WTC11 (cell line): Measurements from ENCODE around the gene ZNF382. TPM values are rescaled to one million over a fixed set of nuclear protein-coding genes. Genes with fewer than 3 reads are reported as not detected.

Experiments
- ATAC-seq: fragments of 200-7000 bp; cut with Tn5 transposase; 2 replicates; pipeline ENCODE4 v1.10.0; 2021; ENCODE audit warnings: mild to moderate bottlenecking, moderate library complexity
- CTCF ChIA-PET: fragments of 300-600 bp; sonication (Branson Sonifier 250); formaldehyde crosslinking; loops from one replicate; lab custom pipeline; 2021; ENCODE audit warnings: antibody characterized with exemption; lab: Charles Lee
- POLR2A ChIA-PET: fragments of 350-600 bp; sonication (Branson Sonifier 250); formaldehyde crosslinking; loops from one replicate; lab custom pipeline; 2021; ENCODE audit warnings: antibody characterized with exemption; lab: Charles Lee
- DNase-seq: peaks from one replicate; pipeline ENCODE4 v3.0.0; 2021; ENCODE audit warnings: low spot score
- H3K27ac Mint-ChIP-seq: 2 replicates; pipeline ENCODE4 v1.8.0; 2021; ENCODE audit warnings: mixed read lengths
- H3K27me3 Mint-ChIP-seq: 2 replicates; pipeline ENCODE4 v1.8.0; 2021; ENCODE audit warnings: low read depth, mild to moderate bottlenecking, moderate library complexity, mixed read lengths
- H3K36me3 Mint-ChIP-seq: 2 replicates; pipeline ENCODE4 v1.8.0; 2021; ENCODE audit warnings: mixed read lengths
- H3K4me1 Mint-ChIP-seq: 2 replicates; pipeline ENCODE4 v1.8.0; 2022; ENCODE audit warnings: mixed read lengths
- H3K4me3 Mint-ChIP-seq: 2 replicates; pipeline ENCODE4 v1.8.0; 2021; ENCODE audit warnings: mild to moderate bottlenecking, moderate library complexity, mixed read lengths
- H3K9me3 Mint-ChIP-seq: 2 replicates; pipeline ENCODE4 v1.8.0; 2021; ENCODE audit warnings: mixed read lengths
- ELF4 ChIP-seq: sonication (generic); formaldehyde crosslinking; IDR thresholded peaks from 2 replicates; pipeline ENCODE4 v1.8.1; 2022; ENCODE audit warnings: low read depth, mild to moderate bottlenecking, moderate library complexity, missing genetic modification reagents
- EMX1 ChIP-seq: fragments of 250-450 bp; sonication (Bioruptor Pico); IDR thresholded peaks from 2 replicates; pipeline ENCODE4 v1.8.0; 2021; ENCODE audit warnings: mild to moderate bottlenecking
- ESRRA ChIP-seq: sonication (generic); formaldehyde crosslinking; IDR thresholded peaks from 2 replicates; pipeline ENCODE4 v1.8.1; 2022; ENCODE audit warnings: mild to moderate bottlenecking, missing genetic modification reagents, borderline replicate concordance
- FOXJ3 ChIP-seq: sonication (generic); formaldehyde crosslinking; IDR thresholded peaks from 2 replicates; pipeline ENCODE4 v1.9.0; 2021; ENCODE audit warnings: missing genetic modification reagents, mild to moderate bottlenecking, borderline replicate concordance
- FOXK1 ChIP-seq: sonication (generic); formaldehyde crosslinking; IDR thresholded peaks from 2 replicates; pipeline ENCODE4 v1.8.0; 2022; ENCODE audit warnings: mild to moderate bottlenecking, moderate library complexity, missing genetic modification reagents
- GTF2I ChIP-seq: fragments of 250-450 bp; sonication (Bioruptor Pico); conservative IDR thresholded peaks from 2 replicates; pipeline ENCODE4 v1.4.0; 2021; ENCODE audit warnings: mild to moderate bottlenecking
- HMGA2 ChIP-seq: fragments of 250-450 bp; sonication (Bioruptor Pico); IDR thresholded peaks from 2 replicates; pipeline ENCODE4 v1.4.0; 2021; ENCODE audit warnings: mild to moderate bottlenecking, moderate library complexity
- JAZF1 ChIP-seq: fragments of 250-450 bp; sonication (Bioruptor Pico); IDR thresholded peaks from 2 replicates; pipeline ENCODE4 v1.9.0; 2021; ENCODE audit warnings: moderate library complexity, mild to moderate bottlenecking, inconsistent platforms
- JUN ChIP-seq: sonication (generic); formaldehyde crosslinking; IDR thresholded peaks from 2 replicates; pipeline ENCODE4 v1.8.0; 2023; ENCODE audit warnings: mild to moderate bottlenecking, missing genetic modification reagents
- KAT7 ChIP-seq: sonication (generic); formaldehyde crosslinking; IDR thresholded peaks from 2 replicates; pipeline ENCODE4 v1.8.1; 2023; ENCODE audit warnings: missing genetic modification reagents, mild to moderate bottlenecking, borderline replicate concordance
- NFATC4 ChIP-seq: fragments of 250-450 bp; sonication (Bioruptor Pico); IDR thresholded peaks from 2 replicates; pipeline ENCODE4 v1.9.0; 2021; ENCODE audit warnings: mild to moderate bottlenecking
- NFYB ChIP-seq: sonication (generic); formaldehyde crosslinking; conservative IDR thresholded peaks from 2 replicates; pipeline ENCODE4 v1.8.0; 2022; ENCODE audit warnings: low read depth, missing genetic modification reagents
- NR2C2 ChIP-seq: sonication (generic); formaldehyde crosslinking; IDR thresholded peaks from 2 replicates; pipeline ENCODE4 v1.8.0; 2022; ENCODE audit warnings: mild to moderate bottlenecking, missing genetic modification reagents
- OVOL2 ChIP-seq: fragments of 250-450 bp; sonication (Bioruptor Pico); IDR thresholded peaks from 2 replicates; pipeline ENCODE4 v1.9.0; 2021; ENCODE audit warnings: mild to moderate bottlenecking, borderline replicate concordance
- TP53 ChIP-seq: sonication (generic); formaldehyde crosslinking; IDR thresholded peaks from 2 replicates; pipeline ENCODE4 v1.8.1; 2023; ENCODE audit warnings: mild to moderate bottlenecking, missing genetic modification reagents
- USF2 ChIP-seq: sonication (generic); formaldehyde crosslinking; IDR thresholded peaks from 2 replicates; pipeline ENCODE4 v1.8.1; 2023; ENCODE audit warnings: mild to moderate bottlenecking, missing genetic modification reagents, moderate library complexity
- ZBTB21 ChIP-seq: sonication (generic); formaldehyde crosslinking; IDR thresholded peaks from 2 replicates; pipeline ENCODE4 v1.8.1; 2023; ENCODE audit warnings: mild to moderate bottlenecking, missing genetic modification reagents, borderline replicate concordance
- ZNF138 ChIP-seq: sonication (generic); formaldehyde crosslinking; conservative IDR thresholded peaks from 2 replicates; pipeline ENCODE4 v1.8.1; 2022; ENCODE audit warnings: mild to moderate bottlenecking, moderate library complexity, missing genetic modification reagents
- ZNF232 ChIP-seq: sonication (generic); formaldehyde crosslinking; IDR thresholded peaks from 2 replicates; pipeline ENCODE4 v1.8.0; 2022; ENCODE audit warnings: mild to moderate bottlenecking, missing genetic modification reagents
- ZNF396 ChIP-seq: fragments of 250-450 bp; sonication (Bioruptor Pico); IDR thresholded peaks from 2 replicates; pipeline ENCODE4 v1.8.0; 2021; ENCODE audit warnings: mild to moderate bottlenecking, moderate library complexity, borderline replicate concordance
- ZNF423 ChIP-seq: fragments of 250-450 bp; sonication (Bioruptor Pico); IDR thresholded peaks from 2 replicates; pipeline ENCODE4 v2.1.2; 2022; ENCODE audit warnings: mild to moderate bottlenecking, moderate library complexity
- ZNF671 ChIP-seq: fragments of 250-450 bp; sonication (Bioruptor Pico); IDR thresholded peaks from 2 replicates; pipeline ENCODE4 v1.8.0; 2021; ENCODE audit warnings: mild to moderate bottlenecking
- total RNA-seq: library from RNA; stranded (reverse); gene quantifications from 3 replicates; pipeline ENCODE4 v1.2.3, GENCODE V29; 2021
- TF ChIP-seq, protein P1 (sequence below): fragments of 250-450 bp; sonication (Bioruptor Pico); IDR thresholded peaks from 2 replicates; pipeline ENCODE4 v1.8.0; 2021; ENCODE audit warnings: mild to moderate bottlenecking
- TF ChIP-seq, protein P2 (sequence below): sonication (generic); formaldehyde crosslinking; conservative IDR thresholded peaks from 2 replicates; pipeline ENCODE4 v1.8.1; 2023; ENCODE audit warnings: mild to moderate bottlenecking, low read depth, missing genetic modification reagents, moderate library complexity

ZNF382 gene
- total RNA-seq, 1 experiment from 2014 or later: 8.2 TPM

DNA sequence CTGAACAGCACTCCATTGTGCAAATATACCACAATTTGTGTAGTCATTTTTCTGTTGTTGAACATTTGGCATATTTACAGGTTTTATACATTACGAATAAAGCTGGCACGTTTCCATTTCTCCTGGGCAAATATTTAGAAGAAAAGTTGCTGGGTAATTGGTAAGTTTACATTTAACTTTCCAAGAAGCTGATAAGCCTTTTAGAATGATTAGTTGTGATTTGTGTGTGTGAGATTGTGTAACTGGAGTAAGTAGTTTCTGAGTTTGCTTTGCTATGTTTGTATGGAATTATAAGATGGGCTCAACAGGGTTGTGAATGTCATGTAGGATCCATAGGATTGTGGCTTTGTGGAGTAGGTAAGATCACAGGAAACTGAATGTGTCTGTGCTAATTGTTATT lies 30.4 kb upstream of the ZNF382 start:
- Mint-ChIP-seq H3K9me3 (no peaks in the 10 kb centered on the region), H3K27ac (peak overlapping the region; percentile 0; the same call in 1 of the 2 replicates), H3K36me3 (peaks cover 22% of the 10 kb centered on the region), H3K4me1 (peaks cover 18% of the 10 kb centered on the region), H3K4me3 (peak overlapping the region; percentile 90), H3K27me3 (no peaks in the 10 kb centered on the region)
- TF ChIP-seq FOXJ3: no peak
- no peak for TF ChIP-seq JAZF1
- no peak for TF ChIP-seq NFATC4 (CRISPR knock-in tag)
- TF ChIP-seq GTF2I (CRISPR knock-in tag): no peak
- no peak for TF ChIP-seq KAT7
- no peak for TF ChIP-seq HMGA2
- TF ChIP-seq ZBTB21 (CRISPR knock-in tag): no peak
- no peak for TF ChIP-seq ZNF138 (CRISPR knock-in tag)
- TF ChIP-seq NFYB (CRISPR knock-in tag): no peak
- no peak for TF ChIP-seq NR2C2 (CRISPR knock-in tag)
- no peak for TF ChIP-seq ZNF671 (CRISPR knock-in tag)
- ATAC-seq (no peak), DNase-seq (no peak)
- ChIA-PET POLR2A (no interaction called here), CTCF (no interaction called here)

GRCh38 chr19:36577271-36577996 lies 27.7 kb upstream of the ZNF382 start:
- Mint-ChIP-seq H3K27ac (no peak overlapping the region), H3K36me3 (peaks cover 39% of the 10 kb centered on the region), H3K9me3 (peaks cover 5% of the 10 kb centered on the region; the same call in 1 of the 2 replicates)
- POLR2A ChIA-PET: interaction anchor here (0.6 kb wide), 1 partner anchor 140 kb away, joined by 4 read pairs; no protein-coding TSS in a partner anchor
- ATAC-seq: no peak
- TF ChIP-seq FOXK1 (CRISPR knock-in tag): no peak
- no peak for TF ChIP-seq NFYB (CRISPR knock-in tag)
- TF ChIP-seq USF2 (CRISPR knock-in tag): no peak
- TF ChIP-seq OVOL2 (CRISPR knock-in tag): no peak
- no peak for TF ChIP-seq ELF4 (CRISPR knock-in tag)
- no peak for TF ChIP-seq JUN
- TF ChIP-seq, protein P1, sequence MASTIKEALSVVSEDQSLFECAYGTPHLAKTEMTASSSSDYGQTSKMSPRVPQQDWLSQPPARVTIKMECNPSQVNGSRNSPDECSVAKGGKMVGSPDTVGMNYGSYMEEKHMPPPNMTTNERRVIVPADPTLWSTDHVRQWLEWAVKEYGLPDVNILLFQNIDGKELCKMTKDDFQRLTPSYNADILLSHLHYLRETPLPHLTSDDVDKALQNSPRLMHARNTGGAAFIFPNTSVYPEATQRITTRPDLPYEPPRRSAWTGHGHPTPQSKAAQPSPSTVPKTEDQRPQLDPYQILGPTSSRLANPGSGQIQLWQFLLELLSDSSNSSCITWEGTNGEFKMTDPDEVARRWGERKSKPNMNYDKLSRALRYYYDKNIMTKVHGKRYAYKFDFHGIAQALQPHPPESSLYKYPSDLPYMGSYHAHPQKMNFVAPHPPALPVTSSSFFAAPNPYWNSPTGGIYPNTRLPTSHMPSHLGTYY (CRISPR knock-in tag): no peak
- TF ChIP-seq HMGA2: no peak
- no peak for TF ChIP-seq ESRRA
- no peak for TF ChIP-seq EMX1 (CRISPR knock-in tag)
- no peak for TF ChIP-seq ZNF232 (CRISPR knock-in tag)
- no peak for TF ChIP-seq ZNF423 (CRISPR knock-in tag)
- TF ChIP-seq, protein P2, sequence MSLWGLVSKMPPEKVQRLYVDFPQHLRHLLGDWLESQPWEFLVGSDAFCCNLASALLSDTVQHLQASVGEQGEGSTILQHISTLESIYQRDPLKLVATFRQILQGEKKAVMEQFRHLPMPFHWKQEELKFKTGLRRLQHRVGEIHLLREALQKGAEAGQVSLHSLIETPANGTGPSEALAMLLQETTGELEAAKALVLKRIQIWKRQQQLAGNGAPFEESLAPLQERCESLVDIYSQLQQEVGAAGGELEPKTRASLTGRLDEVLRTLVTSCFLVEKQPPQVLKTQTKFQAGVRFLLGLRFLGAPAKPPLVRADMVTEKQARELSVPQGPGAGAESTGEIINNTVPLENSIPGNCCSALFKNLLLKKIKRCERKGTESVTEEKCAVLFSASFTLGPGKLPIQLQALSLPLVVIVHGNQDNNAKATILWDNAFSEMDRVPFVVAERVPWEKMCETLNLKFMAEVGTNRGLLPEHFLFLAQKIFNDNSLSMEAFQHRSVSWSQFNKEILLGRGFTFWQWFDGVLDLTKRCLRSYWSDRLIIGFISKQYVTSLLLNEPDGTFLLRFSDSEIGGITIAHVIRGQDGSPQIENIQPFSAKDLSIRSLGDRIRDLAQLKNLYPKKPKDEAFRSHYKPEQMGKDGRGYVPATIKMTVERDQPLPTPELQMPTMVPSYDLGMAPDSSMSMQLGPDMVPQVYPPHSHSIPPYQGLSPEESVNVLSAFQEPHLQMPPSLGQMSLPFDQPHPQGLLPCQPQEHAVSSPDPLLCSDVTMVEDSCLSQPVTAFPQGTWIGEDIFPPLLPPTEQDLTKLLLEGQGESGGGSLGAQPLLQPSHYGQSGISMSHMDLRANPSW (CRISPR knock-in tag): no peak
- no peak for TF ChIP-seq ZNF396 (CRISPR knock-in tag)
- no peak for TF ChIP-seq TP53 (CRISPR knock-in tag)
- TF ChIP-seq, all 79 proteins: peak for 0
- Mint-ChIP-seq H3K27me3 (no peaks in the 10 kb centered on the region), H3K4me3 (no peak overlapping the region), H3K4me1 (peaks cover 11% of the 10 kb centered on the region)
- DNase-seq: no peak
- CTCF ChIA-PET: no interaction called here
